DOHH2 (cell line): ENCODE measurements around the gene PRKCQ.

Experiments
- H3F3A ChIP-seq: fragments of 200-600 bp; sonication (generic), shearing (Covaris generic); 2 replicates; pipeline ENCODE4 v1.6.0; 2016; ENCODE audit warnings: antibody characterized with exemption, mild to moderate bottlenecking; ENCODE audit not compliant: control insufficient read depth, insufficient read depth
- H3K27ac ChIP-seq: fragments of 200-600 bp; sonication (generic); 2 replicates; pipeline ENCODE4 v1.5.1; 2014; ENCODE audit warnings: low read depth, mild to moderate bottlenecking, low read length, moderate library complexity
- H3K27me3 ChIP-seq: fragments of 200-600 bp; sonication (generic); 2 replicates; pipeline ENCODE4 v1.6.1; 2014; ENCODE audit warnings: mild to moderate bottlenecking, low read length, mixed read lengths; ENCODE audit not compliant: control insufficient read depth
- H3K36me3 ChIP-seq: fragments of 200-600 bp; sonication (generic); 2 replicates; pipeline ENCODE4 v1.6.1; 2014; ENCODE audit warnings: mild to moderate bottlenecking, low read length, moderate library complexity, mixed read lengths; ENCODE audit not compliant: control insufficient read depth
- H3K4me1 ChIP-seq: fragments of 200-600 bp; sonication (generic); 2 replicates; pipeline ENCODE4 v1.6.1; 2014; ENCODE audit warnings: mild to moderate bottlenecking, low read length, mixed read lengths; ENCODE audit not compliant: control insufficient read depth
- H3K4me2 ChIP-seq: fragments of 200-600 bp; sonication (generic); 2 replicates; pipeline ENCODE4 v1.6.0; 2014; ENCODE audit warnings: mild to moderate bottlenecking, low read length, moderate library complexity
- H3K4me3 ChIP-seq: fragments of 200-600 bp; sonication (generic); 2 replicates; pipeline ENCODE4 v1.5.1; 2014; ENCODE audit warnings: mild to moderate bottlenecking, low read length, mixed read lengths
- H3K79me2 ChIP-seq: fragments of 200-600 bp; sonication (generic); 2 replicates; pipeline ENCODE4 v1.6.1; 2014; ENCODE audit warnings: mild to moderate bottlenecking, low read length, mixed read lengths; ENCODE audit not compliant: control insufficient read depth
- H3K9me2 ChIP-seq: fragments of 200-600 bp; sonication (generic); replicated peaks from 2 replicates; pipeline ENCODE4 v1.6.1; 2014; ENCODE audit warnings: mild to moderate bottlenecking, low read length, mixed read lengths; ENCODE audit not compliant: control insufficient read depth
- H3K9me3 ChIP-seq: fragments of 200-600 bp; sonication (generic); 2 replicates; pipeline ENCODE4 v1.6.1; 2014; ENCODE audit warnings: antibody characterized with exemption, low read length, mixed read lengths; ENCODE audit not compliant: control insufficient read depth, insufficient read depth
- H4K20me1 ChIP-seq: fragments of 200-600 bp; sonication (generic); 2 replicates; pipeline ENCODE4 v1.6.0; 2014; ENCODE audit warnings: low read depth, mild to moderate bottlenecking, antibody characterized with exemption, low read length, moderate library complexity; ENCODE audit not compliant: control insufficient read depth, insufficient read depth
- EZH2phosphoT487 ChIP-seq: fragments of 200-600 bp; sonication (generic); IDR thresholded peaks from 2 replicates; pipeline ENCODE4 v1.6.1; 2017; ENCODE audit warnings: borderline replicate concordance, mild to moderate bottlenecking, antibody characterized with exemption, low read length, moderate library complexity, mixed read lengths
- TF ChIP-seq, protein P1 (sequence below): fragments of 200-600 bp; sonication (generic); IDR thresholded peaks from one replicate; pipeline ENCODE4 v1.5.1; 2014; ENCODE audit warnings: antibody characterized with exemption, mild to moderate bottlenecking, low read depth, low read length; ENCODE audit not compliant: poor library complexity, severe bottlenecking

Gene PRKCQ

DNA sequence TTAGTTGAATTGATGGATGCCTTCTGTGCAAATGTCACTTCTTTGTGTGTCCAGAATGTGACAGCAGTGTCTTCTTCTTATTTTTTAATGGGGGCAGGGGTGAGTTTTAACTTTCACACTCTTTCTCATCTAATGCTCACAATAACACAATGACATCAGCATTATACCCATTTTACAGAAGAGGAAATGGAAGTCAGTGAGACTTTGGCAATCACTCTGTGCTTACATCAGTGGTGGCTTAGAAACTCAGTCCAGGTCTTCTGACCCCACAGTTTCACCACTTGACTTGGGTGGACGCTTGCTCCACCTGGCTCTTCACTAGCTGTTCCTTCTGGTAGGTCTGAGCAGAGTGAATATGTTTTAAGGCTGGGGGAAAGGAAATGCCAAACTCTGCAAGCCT is 124.0 kb downstream of the PRKCQ start:
- Histone ChIP-seq H3F3A (no peaks in the 10 kb centered on the region), H3K4me2 (no peak overlapping the region), H3K9me2 (no peaks in the 10 kb centered on the region), H3K27me3 (no peaks in the 10 kb centered on the region), H3K9me3 (no peaks in the 10 kb centered on the region), H3K4me3 (no peak overlapping the region), H3K36me3 (no peaks in the 10 kb centered on the region), H3K4me1 (no peaks in the 10 kb centered on the region), H3K79me2 (no peaks in the 10 kb centered on the region), H4K20me1 (no peaks in the 10 kb centered on the region), H3K27ac (no peak overlapping the region)
- TF ChIP-seq, protein P1, sequence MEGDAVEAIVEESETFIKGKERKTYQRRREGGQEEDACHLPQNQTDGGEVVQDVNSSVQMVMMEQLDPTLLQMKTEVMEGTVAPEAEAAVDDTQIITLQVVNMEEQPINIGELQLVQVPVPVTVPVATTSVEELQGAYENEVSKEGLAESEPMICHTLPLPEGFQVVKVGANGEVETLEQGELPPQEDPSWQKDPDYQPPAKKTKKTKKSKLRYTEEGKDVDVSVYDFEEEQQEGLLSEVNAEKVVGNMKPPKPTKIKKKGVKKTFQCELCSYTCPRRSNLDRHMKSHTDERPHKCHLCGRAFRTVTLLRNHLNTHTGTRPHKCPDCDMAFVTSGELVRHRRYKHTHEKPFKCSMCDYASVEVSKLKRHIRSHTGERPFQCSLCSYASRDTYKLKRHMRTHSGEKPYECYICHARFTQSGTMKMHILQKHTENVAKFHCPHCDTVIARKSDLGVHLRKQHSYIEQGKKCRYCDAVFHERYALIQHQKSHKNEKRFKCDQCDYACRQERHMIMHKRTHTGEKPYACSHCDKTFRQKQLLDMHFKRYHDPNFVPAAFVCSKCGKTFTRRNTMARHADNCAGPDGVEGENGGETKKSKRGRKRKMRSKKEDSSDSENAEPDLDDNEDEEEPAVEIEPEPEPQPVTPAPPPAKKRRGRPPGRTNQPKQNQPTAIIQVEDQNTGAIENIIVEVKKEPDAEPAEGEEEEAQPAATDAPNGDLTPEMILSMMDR = no peak
- no peak for TF ChIP-seq EZH2phosphoT487

DNA sequence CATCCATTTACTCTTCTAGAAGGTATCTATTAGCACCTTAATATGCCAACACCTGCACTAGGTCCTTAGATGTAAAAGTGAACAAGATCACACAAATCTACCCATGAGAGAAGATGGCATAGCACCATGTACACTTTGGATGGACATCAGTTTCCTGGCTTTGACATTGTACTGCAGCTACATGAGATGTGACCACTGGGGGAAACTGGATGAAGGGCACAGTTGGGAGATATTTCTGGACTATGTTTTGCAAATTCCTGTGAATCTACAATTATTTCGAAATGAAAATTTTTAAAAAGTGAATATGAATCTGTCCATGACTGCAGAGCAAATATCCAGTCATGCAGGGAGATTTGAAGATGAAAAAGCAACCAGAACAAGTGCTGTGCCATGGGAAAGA is 124.5 kb downstream of the PRKCQ start:
- TF ChIP-seq, protein P1 = no peak
- TF ChIP-seq EZH2phosphoT487 = no peak
- Histone ChIP-seq H3K9me2 (no peaks in the 10 kb centered on the region), H3K9me3 (no peaks in the 10 kb centered on the region), H4K20me1 (no peaks in the 10 kb centered on the region), H3K36me3 (no peaks in the 10 kb centered on the region), H3K27ac (no peak overlapping the region), H3F3A (no peaks in the 10 kb centered on the region), H3K79me2 (no peaks in the 10 kb centered on the region), H3K4me1 (no peaks in the 10 kb centered on the region), H3K4me2 (no peak overlapping the region), H3K4me3 (no peak overlapping the region), H3K27me3 (no peaks in the 10 kb centered on the region)

DNA sequence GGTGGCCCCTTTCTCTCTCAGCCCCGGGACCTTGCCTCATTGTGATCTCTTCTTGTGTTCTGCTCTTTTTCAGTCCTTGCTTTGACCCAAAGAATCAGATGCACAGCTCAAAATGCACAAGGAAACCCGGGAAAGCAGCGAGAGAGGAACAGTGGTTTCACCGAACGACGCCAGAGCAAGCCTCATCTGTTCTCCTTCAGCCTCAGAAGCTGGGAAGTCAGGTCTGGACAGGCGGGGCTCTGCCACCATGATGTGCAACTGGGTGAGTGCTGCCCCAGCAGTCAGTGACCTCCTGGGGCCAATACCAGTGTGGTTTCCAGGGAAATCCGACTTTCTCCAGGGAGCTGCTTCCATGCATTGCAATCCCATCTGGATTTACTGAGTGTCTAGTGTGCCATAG is 133.4 kb downstream of the PRKCQ start:
- Histone ChIP-seq H3K9me2 (no peaks in the 10 kb centered on the region), H3F3A (no peaks in the 10 kb centered on the region), H3K4me2 (no peak overlapping the region), H3K36me3 (no peaks in the 10 kb centered on the region), H3K4me1 (no peaks in the 10 kb centered on the region), H3K27ac (no peak overlapping the region), H3K4me3 (no peak overlapping the region), H3K79me2 (no peaks in the 10 kb centered on the region), H3K27me3 (peaks cover 7% of the 10 kb centered on the region; the same call in 1 of the 2 replicates), H4K20me1 (no peaks in the 10 kb centered on the region), H3K9me3 (no peaks in the 10 kb centered on the region)
- TF ChIP-seq EZH2phosphoT487 = no peak
- TF ChIP-seq, protein P1 = no peak
